Bone marrow (tissue), 2 donors: ENCODE results near the gene CALML6.

Experiments
- DNase-seq, 2 donors: peaks; one replicate each; lab custom pipeline; 2025; lab: John Stamatoyannopoulos, UW

The CALML6 gene

GRCh38 chr1:1892079-1892762, 22.8 kb upstream of the CALML6 start:
- DNase-seq, result no peak

GRCh38 chr1:1892763-1893120, 22.3 kb upstream of the CALML6 start:
- DNase-seq, result no peak

- DNase-seq, result no peak
Measured at GRCh38 chr1:1893291-1893985, 21.6 kb upstream of the CALML6 start.

- DNase-seq, result no peak
Measured at GRCh38 chr1:1893997-1894353, 21.1 kb upstream of the CALML6 start.

- DNase-seq, result no peak
Measured at GRCh38 chr1:1894354-1895059, 20.6 kb upstream of the CALML6 start.

GRCh38 chr1:1895060-1895418, 20.0 kb upstream of the CALML6 start:
- no peak for DNase-seq

- DNase-seq, result no peak
Measured at GRCh38 chr1:1895456-1896336, 19.4 kb upstream of the CALML6 start.

GRCh38 chr1:1898246-1898933, 16.7 kb upstream of the CALML6 start:
- no peak for DNase-seq

GRCh38 chr1:1899266-1899966, 15.6 kb upstream of the CALML6 start:
- DNase-seq, result peak in 1 of 2 donors; percentile 8

- no peak for DNase-seq
Measured at GRCh38 chr1:1899967-1900327, 15.1 kb upstream of the CALML6 start.

GRCh38 chr1:1900883-1901640, 14.0 kb upstream of the CALML6 start:
- no peak for DNase-seq

- no peak for DNase-seq
Measured at GRCh38 chr1:1901641-1902294, 13.3 kb upstream of the CALML6 start.

- no peak for DNase-seq
Measured at GRCh38 chr1:1903224-1903623, 11.8 kb upstream of the CALML6 start.

- DNase-seq, result peak; percentile 52 to 64
Measured at GRCh38 chr1:1906185-1907097, 8.6 kb upstream of the CALML6 start.

GRCh38 chr1:1907098-1907736, 7.8 kb upstream of the CALML6 start:
- DNase-seq, result no peak

- no peak for DNase-seq
Measured at GRCh38 chr1:1908506-1908791, 6.6 kb upstream of the CALML6 start.

- DNase-seq, result no peak
Measured at GRCh38 chr1:1910033-1910465, 5.0 kb upstream of the CALML6 start.

- DNase-seq, result no peak
Measured at GRCh38 chr1:1910651-1911331, 4.3 kb upstream of the CALML6 start.
